UCSD-AML1 (cell line): ENCODE measurements around the gene SLC38A3.

Experiments used
- DNase-seq: peaks from one replicate; lab custom pipeline; 2025; ENCODE audit not compliant: unreplicated experiment; lab: John Stamatoyannopoulos, UW

SLC38A3 gene

DNA sequence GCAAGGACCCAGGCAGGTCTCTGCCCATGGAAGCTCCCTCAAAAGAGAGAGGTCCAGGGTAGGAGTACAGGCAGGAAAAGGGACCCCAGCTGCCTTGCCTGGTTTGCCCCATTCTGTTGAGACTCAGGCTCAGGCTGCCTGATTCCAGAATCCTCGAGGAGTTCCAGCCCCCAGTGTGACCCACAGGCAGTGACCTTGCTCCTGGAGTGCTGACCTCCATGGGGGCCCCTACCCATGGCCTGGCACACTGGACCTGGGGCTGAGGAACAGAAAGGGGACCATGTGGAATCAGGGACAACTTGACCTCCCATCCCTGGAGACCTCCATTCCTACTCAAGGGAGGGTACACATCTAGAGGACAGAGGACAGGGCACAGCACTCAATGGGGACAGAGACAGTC is 60.5 kb downstream of the SLC38A3 start:
- no peak for DNase-seq

- no peak for DNase-seq
Measured at GRCh38 chr3:50266017-50266416, 60.9 kb downstream of the SLC38A3 start.

- DNase-seq = no peak
Measured at GRCh38 chr3:50266836-50267235, 61.8 kb downstream of the SLC38A3 start.

- no peak for DNase-seq
Measured at GRCh38 chr3:50267280-50267913, 62.3 kb downstream of the SLC38A3 start.

DNA sequence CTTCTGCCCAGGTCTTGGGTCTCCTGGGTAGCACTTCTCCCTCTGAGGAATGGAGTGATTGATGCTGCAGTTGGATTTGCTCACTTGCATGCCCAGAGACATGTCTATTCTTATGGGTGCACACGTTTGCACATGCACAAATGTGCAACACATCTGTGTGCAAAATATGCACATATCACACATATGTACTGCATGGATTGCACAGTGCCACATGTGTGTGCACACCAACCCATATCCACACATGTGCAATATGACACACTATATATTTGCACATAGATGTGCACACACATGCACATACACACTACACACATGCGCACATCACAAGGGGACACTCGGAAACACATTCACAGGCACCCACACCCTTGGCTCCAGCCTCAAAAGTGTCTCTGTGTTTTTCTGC is 63.2 kb downstream of the SLC38A3 start:
- DNase-seq = no peak

DNA sequence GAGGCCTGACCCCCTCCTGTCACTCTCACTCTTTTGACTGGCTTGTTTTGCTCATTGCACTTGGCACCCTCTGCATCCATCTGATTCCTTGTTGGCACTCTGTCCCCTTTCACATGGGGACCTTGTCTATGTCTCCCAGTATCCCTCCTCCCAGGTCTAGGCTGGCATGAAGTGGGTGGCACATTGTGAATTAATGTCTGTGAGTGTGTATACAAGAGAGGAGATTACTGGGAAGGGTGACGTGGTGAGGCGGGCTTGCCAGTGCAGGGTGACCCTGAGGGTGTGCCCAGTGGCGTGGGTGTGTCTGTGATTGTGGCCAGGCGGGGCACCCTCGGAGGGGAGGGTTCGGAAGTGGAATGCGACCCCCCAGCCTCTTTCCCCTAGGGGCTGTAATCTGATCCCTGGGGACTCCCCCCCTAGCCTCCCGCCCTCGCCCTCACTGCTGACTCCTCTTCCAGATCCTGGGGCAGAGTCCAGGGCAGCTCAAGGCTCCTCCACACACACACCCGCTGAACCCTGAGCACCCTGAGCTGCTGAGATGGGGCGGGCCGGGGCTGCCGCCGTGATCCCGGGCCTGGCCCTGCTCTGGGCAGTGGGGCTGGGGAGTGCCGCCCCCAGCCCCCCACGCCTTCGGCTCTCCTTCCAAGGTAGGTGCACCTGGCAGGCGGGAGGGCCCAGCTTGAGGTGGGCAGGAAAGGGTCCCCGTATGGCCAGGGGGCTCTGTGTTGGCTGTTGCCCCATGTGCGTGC is 63.8 kb downstream of the SLC38A3 start, which contains the start of gene SEMA3B:
TSS of gene SEMA3B (plus strand) at position 445 of the 749 bp plus-strand sequence. CDS start at position 539, 94 bp downstream.
- DNase-seq = no peak

DNA sequence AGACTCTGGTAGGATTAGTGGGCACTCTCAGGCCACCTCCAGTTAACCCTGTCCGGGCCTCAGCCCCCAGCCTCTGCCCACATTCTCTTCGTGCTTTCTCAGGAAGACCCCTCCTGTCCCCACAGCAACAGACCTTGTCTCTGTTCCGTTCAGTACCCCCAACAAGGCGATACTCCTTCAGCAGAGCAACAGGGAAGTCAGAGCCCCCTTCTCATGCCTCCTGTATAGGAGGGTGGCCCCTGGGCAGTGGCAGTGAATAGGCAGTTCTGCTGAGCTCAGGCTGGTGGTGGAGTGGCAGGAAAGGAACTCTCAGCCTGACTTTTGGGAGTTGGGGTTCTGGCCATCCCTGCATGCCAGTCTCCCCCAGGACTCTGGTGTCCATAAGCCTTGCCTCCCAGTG is 64.4 kb downstream of the SLC38A3 start:
- DNase-seq = no peak

DNA sequence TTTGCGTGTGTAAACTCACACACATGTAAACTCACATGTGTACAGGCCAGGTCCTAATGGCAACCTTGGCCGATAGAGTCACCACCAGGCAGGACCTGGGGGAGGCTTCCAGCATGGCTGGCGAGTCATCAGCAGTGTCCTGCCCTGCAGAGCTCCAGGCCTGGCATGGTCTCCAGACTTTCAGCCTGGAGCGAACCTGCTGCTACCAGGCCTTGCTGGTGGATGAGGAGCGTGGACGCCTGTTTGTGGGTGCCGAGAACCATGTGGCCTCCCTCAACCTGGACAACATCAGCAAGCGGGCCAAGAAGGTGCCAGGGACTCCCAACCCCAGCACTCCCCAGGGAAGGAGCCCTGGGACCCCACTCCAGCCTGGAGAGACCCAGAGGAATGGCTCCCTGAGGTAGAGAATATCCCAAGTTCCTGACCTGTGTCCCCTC is 64.9 kb downstream of the SLC38A3 start:
- no peak for DNase-seq

- DNase-seq = no peak
Measured at GRCh38 chr3:50270422-50271224, 65.6 kb downstream of the SLC38A3 start.
